ENCODE measurements around the gene CIDEA. TPM values are rescaled to one million over a fixed set of nuclear protein-coding genes. Genes with fewer than 3 reads are reported as not detected.

The CIDEA gene
- total RNA-seq, 1 donor from 2014 or later: not detected

DNA sequence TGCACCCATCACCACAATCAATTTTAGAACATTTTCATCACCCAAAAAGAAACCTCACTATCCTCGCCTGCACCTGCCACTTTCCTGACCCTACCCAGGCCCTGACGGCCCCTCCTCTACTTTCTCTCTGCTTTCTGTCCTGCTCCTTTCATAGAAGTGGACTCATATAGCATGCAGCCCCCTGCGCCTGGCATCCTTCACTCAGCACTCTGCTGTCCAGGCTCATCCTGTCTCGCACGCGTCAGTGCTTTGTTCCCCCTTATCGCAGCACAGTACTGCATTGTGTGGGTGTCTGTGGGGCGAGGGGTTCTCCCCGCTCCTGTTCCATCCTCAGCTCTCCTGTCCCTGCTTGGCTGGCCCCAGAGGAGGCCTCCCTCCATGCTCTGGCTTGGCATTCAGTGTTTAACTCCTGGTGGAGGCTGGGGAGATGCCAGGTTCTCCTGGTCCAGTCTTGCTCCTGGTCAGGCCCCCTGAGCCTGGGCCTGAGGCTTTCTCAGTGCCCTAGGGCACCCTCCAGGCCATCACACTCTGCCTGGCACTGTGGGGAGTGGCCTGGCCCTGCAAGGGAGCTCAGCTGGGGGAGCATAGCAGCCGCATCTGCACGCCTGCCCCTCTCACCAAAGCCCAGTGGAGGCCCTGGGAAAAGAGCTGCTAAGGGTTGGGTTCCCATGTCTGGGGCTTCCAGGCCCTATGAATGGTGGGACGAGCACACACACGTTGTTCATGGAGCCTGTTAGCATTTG, 47.3 kb downstream of the CIDEA start:
- H3K4me3 Mint-ChIP-seq: no peak overlapping the region
- TF ChIP-seq, protein P1, sequence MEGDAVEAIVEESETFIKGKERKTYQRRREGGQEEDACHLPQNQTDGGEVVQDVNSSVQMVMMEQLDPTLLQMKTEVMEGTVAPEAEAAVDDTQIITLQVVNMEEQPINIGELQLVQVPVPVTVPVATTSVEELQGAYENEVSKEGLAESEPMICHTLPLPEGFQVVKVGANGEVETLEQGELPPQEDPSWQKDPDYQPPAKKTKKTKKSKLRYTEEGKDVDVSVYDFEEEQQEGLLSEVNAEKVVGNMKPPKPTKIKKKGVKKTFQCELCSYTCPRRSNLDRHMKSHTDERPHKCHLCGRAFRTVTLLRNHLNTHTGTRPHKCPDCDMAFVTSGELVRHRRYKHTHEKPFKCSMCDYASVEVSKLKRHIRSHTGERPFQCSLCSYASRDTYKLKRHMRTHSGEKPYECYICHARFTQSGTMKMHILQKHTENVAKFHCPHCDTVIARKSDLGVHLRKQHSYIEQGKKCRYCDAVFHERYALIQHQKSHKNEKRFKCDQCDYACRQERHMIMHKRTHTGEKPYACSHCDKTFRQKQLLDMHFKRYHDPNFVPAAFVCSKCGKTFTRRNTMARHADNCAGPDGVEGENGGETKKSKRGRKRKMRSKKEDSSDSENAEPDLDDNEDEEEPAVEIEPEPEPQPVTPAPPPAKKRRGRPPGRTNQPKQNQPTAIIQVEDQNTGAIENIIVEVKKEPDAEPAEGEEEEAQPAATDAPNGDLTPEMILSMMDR (conservative IDR thresholded peaks at IDR 0.05): no peak
- no peaks in the 10 kb centered on the region for H3K9me3 Mint-ChIP-seq
- no peak for DNase-seq (ENCODE audit: extremely low spot score, unreplicated experiment)
- H3K36me3 Mint-ChIP-seq: no peaks in the 10 kb centered on the region
- H3K4me1 Mint-ChIP-seq (ENCODE audit: unreplicated experiment): peaks cover 6% of the 10 kb centered on the region
- H3K27ac Mint-ChIP-seq: no peak overlapping the region
- peaks cover 13% of the 10 kb centered on the region for H3K27me3 Mint-ChIP-seq

DNA sequence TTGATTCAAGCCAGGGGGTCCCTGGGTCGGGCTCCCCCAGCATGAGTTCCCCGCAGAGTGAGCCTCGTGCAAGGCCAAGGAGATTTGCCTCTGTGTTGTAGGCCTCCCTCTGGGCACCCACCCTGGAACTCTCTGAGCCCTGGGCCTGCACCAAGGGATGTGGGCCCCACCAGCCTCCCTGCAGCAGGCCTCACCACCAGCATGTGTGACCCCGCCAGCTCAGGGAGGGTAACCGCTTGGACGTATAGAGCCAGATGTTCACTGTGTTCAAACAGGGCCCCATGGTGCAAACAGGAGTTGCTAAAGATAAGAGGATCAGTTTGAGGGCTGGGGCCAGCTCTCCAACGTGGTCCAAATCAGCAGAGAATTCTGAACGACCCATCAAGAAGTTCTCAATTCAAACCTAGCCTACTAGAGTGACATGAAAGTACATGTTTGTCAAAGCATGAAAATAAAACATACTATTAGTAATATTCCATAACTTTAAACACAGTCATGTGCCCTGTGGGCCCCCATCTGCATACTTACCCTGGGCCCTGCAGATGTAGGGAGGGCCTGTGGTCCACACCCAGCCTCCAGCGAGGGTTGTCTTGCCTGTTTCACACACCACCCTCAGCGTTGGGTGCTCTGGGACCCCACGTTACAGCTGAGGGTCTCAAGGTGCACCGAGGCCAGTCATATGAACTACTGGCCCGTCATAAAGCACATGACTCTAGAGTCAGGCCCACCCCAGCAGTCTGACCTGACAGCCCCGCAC, 48.4 kb downstream of the CIDEA start:
- no peak for DNase-seq (ENCODE audit: extremely low spot score, unreplicated experiment)
- Mint-ChIP-seq H3K4me1 (ENCODE audit: unreplicated experiment) (peaks cover 14% of the 10 kb centered on the region), H3K4me3 (no peak overlapping the region), H3K9me3 (no peaks in the 10 kb centered on the region), H3K27me3 (peaks cover 24% of the 10 kb centered on the region), H3K36me3 (peaks cover 3% of the 10 kb centered on the region), H3K27ac (no peak overlapping the region)
- TF ChIP-seq, protein P1 (conservative IDR thresholded peaks at IDR 0.05): no peak

DNA sequence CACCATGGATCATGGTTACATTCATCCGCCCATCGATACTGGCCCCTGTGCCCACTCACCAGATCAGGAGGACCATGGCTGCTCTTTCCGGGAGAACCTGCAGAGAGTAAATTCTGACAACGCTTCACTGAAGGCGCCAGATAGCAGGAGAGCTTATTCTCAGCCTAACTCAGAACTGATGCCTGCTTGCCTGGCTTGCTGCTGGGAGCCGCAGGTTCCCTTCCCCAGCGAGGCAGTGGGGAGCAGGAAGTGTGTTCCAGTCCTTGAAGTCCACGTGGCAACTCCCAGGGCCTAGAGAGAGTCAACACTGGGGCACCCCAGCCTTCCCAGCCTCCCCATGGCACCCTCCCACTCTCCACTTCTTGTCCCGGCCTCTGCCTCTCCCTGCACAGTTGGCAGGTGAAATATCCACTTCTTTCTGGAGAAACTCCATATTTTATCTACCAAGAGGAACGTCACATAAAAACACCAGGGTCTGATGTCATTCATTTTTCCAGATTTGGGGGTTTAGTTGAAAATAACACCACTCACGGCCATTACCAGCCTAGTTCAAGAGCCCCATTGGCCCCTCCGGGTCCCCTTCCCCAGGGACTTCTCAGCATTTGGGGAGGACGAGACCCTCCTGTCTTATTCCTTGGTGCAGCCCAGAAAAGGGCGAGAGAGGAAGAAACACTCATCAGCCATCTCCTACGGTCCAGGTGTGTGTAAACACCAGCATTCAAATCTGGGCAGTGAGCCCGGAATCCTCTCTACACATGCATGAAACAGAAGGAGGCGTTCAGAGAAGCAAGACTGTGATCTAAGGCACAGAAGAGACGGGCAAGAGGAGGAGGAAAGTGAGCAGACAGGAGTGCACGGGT, 50.4 kb downstream of the CIDEA start:
- Mint-ChIP-seq H3K4me1 (ENCODE audit: unreplicated experiment) (peaks cover 17% of the 10 kb centered on the region), H3K27me3 (peaks cover 30% of the 10 kb centered on the region), H3K4me3 (no peak overlapping the region), H3K9me3 (no peaks in the 10 kb centered on the region), H3K27ac (no peak overlapping the region), H3K36me3 (peaks cover 6% of the 10 kb centered on the region)
- TF ChIP-seq, protein P1 (conservative IDR thresholded peaks at IDR 0.05): no peak
- no peak for DNase-seq (ENCODE audit: extremely low spot score, unreplicated experiment)

DNA sequence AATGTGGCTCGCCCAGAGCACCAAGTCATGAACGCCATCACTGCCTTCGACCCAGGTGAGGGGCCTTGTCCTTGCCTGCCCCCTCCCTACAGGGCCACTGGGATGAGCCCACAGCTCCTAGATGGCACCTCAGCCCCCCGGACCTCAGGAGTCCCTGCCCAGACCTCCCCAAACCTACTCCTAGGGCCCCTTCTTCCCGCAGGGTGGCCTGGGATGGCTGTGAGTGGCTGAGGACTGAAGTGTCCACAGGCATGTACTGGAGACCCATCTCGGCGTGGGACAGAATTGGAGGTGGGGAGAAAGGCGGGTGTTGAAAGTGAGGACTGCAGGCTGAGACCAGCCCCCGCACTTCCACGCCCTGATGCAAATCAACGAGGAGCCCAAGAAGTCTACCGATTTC, 51.0 kb downstream of the CIDEA start:
- H3K36me3 Mint-ChIP-seq: peaks cover 9% of the 10 kb centered on the region
- no peaks in the 10 kb centered on the region for H3K9me3 Mint-ChIP-seq
- TF ChIP-seq, protein P1 (conservative IDR thresholded peaks at IDR 0.05): no peak
- no peak overlapping the region for H3K4me3 Mint-ChIP-seq
- no peak for DNase-seq (ENCODE audit: extremely low spot score, unreplicated experiment)
- peaks cover 30% of the 10 kb centered on the region for H3K27me3 Mint-ChIP-seq
- no peak overlapping the region for H3K27ac Mint-ChIP-seq
- H3K4me1 Mint-ChIP-seq (ENCODE audit: unreplicated experiment): peaks cover 20% of the 10 kb centered on the region

DNA sequence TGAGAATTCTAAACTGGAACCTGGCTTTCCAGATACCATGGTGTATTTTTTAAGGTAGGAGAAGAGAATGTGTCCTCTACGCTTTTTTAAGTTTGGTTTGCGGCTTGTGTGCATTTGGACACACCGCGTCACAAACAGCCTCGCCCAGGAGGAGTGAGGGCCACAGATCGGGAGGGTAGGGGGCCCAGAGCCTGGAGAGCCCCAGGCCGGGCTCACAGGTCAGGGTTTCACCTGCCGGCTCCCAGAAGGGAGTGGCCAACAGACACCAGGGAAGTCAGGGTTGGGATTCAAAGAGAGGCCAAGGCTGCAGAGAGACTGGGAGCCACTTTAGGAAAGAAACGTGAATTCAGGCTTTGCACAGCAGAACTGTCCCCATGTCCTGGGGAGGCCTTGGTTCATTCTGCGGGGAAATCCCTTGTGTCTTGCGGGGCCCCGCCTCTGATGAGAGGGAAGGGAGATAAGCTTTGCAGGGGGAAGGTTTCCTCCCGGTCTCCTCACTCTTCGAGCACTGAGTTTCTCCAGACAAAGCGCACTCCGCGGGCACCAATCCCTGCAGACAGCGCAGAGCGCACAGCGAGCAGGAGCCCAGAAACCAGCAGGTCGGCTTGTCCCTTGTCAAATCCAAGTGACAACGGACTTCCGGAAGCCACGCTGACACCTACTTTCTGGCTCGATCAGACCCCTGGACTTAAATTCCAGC, 51.9 kb downstream of the CIDEA start:
- Mint-ChIP-seq H3K9me3 (no peaks in the 10 kb centered on the region), H3K36me3 (peaks cover 14% of the 10 kb centered on the region), H3K27ac (peak overlapping the region; percentile 96), H3K4me3 (peak overlapping the region; percentile 93), H3K27me3 (peaks cover 30% of the 10 kb centered on the region), H3K4me1 (ENCODE audit: unreplicated experiment) (peaks cover 20% of the 10 kb centered on the region)
- no peak for DNase-seq (ENCODE audit: extremely low spot score, unreplicated experiment)
- TF ChIP-seq, protein P1 (conservative IDR thresholded peaks at IDR 0.05): no peak

Measured in type B pancreatic cell (in vitro differentiated cells).